GM10266 (cell line): ENCODE data around the gene RHOB.

ENCODE experiments used
- DNase-seq: peaks from one replicate; pipeline ENCODE4 v3.0.0; 2012; ENCODE audit errors: extremely low spot score
- TF ChIP-seq, protein P1 (sequence below): IDR thresholded peaks from 2 replicates; pipeline ENCODE4 v1.5.1; 2012; ENCODE audit warnings: mild to moderate bottlenecking, low read depth; ENCODE audit not compliant: control insufficient read depth, insufficient read depth; ENCODE audit errors: missing control alignments

The RHOB gene

DNA sequence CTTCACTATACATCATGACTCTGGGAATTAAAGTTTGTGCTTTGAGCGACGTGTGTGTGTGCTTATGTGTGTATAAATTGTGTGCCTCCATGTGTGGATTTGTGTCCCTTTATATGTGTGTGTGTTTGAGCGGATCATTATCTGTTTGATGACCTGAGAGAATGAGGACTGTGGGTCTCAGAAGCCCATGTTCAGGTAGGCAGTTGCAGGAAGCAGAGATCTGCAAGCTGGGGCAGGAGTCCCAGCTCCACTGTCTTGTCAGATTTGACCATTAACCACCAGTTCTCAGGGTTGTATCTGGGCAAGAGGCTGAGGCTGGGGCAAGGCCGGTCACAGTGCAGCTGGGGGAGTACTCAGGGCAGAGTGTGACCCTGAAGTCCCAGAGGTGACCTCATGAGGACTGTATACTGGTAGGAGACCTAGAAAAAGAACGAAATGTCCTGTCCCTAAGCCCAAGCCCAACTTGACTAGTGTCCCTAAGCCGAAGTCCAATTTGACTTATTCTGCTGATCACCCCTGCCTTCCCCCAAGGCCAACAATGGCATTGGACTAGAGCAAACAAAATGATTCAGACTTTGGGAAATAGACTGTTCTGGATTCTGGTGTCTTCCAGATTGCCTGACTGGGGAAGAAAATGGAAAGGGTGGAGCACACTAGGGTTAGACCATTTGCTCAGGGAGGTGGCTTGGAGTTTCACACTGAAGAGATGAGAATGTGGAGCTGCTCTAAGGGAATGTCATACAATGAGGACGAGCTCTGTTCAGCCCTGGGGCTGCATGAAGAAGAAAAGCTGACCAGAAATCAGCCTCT is 28.1 kb downstream of the RHOB start:
- DNase-seq = no peak
- TF ChIP-seq, protein P1, sequence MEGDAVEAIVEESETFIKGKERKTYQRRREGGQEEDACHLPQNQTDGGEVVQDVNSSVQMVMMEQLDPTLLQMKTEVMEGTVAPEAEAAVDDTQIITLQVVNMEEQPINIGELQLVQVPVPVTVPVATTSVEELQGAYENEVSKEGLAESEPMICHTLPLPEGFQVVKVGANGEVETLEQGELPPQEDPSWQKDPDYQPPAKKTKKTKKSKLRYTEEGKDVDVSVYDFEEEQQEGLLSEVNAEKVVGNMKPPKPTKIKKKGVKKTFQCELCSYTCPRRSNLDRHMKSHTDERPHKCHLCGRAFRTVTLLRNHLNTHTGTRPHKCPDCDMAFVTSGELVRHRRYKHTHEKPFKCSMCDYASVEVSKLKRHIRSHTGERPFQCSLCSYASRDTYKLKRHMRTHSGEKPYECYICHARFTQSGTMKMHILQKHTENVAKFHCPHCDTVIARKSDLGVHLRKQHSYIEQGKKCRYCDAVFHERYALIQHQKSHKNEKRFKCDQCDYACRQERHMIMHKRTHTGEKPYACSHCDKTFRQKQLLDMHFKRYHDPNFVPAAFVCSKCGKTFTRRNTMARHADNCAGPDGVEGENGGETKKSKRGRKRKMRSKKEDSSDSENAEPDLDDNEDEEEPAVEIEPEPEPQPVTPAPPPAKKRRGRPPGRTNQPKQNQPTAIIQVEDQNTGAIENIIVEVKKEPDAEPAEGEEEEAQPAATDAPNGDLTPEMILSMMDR = no peak

DNA sequence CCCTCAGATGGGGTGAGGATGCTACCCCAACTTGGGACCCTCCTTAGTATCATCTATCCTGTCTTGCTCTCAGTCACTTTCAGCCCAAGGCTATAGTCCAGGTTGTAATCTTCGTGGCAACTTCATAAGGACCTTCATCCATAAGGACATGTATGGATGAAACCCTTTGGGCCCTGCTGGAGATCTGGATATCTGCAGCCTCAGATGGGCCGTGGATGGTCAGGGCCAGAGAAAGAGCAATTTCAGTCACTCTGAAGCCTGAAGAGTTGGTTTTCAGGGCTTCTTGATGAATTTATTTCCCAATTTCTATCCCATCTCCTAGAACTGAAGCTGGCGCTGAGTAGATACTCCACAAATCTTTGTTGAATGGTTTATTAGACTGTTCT is 28.7 kb downstream of the RHOB start:
- no peak for DNase-seq
- TF ChIP-seq, protein P1 = no peak

DNA sequence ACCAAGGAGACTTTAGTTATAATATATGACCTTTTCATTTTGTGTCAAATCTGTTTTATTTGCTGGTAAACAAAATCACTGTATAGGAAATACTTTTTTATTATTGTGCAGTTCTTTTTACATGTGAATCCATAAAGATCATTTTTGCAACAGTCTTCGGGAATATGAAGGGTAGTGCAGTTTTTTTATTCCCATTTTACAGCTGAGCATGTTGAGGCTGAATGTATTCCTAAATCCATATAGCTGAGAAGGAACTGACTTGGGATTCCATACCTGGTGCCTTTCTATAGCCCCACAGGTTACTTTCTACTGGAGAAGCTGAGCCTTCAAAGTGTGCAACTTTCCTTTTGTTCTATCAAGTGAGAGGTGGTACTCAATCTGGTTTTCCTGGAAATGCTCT is 29.6 kb downstream of the RHOB start:
- DNase-seq = no peak
- TF ChIP-seq, protein P1 = no peak

DNA sequence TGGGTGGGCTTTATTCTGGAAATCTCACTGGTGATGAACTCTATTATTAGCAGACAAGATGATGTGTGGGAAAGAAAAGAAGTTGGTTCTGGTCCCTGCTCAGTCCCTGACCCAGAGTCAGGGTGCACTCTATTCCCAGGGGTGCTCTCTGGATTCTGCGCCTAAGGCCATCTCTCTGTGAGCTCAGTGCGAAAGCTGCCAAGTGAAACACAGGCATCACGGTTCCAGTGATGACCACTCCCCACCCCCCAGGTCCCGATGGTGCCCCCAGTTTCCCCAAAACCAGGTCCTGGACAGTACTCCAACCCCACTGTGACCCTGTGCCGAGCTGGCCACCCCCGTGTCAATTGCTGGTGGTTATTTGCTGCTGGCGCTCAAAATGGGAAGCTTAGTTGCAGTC is 30.1 kb downstream of the RHOB start:
- DNase-seq = no peak
- TF ChIP-seq, protein P1 = no peak

DNA sequence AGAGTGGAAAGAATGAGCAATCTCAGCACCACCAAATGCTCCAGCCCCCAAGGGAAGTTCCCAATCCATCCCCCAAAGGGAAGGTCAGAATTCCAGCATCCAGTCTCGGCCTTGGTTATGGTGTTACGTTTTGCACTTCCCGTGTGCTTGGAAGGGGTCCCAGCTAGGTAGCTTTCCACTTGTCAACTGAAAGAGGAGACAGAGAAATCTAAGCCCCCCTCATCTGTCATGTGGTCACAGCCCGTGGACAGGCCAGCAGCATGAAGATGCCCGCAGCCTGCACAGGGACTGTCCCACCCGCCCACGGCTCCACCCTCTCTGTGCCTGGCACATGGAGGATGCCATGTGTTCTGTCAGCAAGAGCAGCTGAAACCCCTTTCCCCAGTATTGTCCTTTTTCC is 32.1 kb downstream of the RHOB start:
- TF ChIP-seq, protein P1 = no peak
- DNase-seq = no peak

DNA sequence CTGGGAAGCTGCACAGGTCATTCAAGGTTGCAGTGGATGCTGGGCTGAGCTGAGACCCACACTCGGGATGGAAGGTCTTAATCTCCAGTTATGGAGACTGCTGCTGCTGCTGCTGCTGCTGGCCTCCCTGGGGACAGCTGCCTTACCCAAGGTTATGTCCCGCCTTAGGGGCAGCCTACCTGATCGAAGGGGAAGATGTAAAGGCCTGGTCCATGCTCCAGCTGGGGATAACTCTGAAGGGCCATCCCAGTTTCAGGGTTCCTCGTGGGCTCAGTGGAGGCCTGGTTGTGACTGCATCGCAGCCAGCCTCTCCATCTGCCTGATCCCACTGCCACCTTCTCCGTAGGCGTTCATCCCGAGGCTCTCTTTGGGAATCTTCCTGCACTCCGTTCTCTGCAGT is 33.0 kb downstream of the RHOB start:
- no peak for DNase-seq
- TF ChIP-seq, protein P1 = no peak

DNA sequence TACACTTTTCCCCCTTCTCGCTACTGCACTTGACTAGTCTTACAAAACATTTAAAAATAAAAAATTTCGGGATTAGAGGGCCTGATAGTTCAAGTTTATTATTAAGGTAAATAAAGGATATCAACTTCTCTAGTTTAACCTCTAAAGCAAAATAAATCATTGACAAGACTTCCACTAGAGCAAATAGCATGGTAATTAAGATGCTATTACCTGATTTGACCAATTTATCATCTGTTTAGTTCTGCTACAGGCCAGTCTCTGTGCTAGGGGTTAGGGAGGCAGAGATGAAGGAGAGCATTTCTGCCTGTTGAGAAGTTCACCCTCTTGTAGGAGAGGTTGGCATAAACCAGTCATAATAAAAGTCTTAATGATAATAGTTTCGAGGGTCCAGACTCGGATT is 34.0 kb downstream of the RHOB start:
- TF ChIP-seq, protein P1 = no peak

More for the DNA sequence above, 34.0 kb downstream of the RHOB start:
- DNase-seq = no peak
